T-helper 2 cell treated with Interferon-gamma antibody and Interleukin-4, amounts not matched to agents 100 ng/mL and 5 ng/mL, for 36 hours (primary cell): ENCODE results near the gene TLE3. TPM values are rescaled to one million over a fixed set of nuclear protein-coding genes. Genes with fewer than 3 reads are reported as not detected.

ENCODE experiments used
- intact Hi-C: fragments of 100-400 bp; cut with micrococcal nuclease; formaldehyde crosslinking; loops from one replicate; pipeline ENCODE4 v1.15.1; 2023
- total RNA-seq: library from RNA; stranded (reverse); gene quantifications from 2 replicates; pipeline ENCODE4 v1.2.3, GENCODE V29; 2022

TLE3 gene
- total RNA-seq, 1 donor from 2014 or later = 58.4 TPM

DNA sequence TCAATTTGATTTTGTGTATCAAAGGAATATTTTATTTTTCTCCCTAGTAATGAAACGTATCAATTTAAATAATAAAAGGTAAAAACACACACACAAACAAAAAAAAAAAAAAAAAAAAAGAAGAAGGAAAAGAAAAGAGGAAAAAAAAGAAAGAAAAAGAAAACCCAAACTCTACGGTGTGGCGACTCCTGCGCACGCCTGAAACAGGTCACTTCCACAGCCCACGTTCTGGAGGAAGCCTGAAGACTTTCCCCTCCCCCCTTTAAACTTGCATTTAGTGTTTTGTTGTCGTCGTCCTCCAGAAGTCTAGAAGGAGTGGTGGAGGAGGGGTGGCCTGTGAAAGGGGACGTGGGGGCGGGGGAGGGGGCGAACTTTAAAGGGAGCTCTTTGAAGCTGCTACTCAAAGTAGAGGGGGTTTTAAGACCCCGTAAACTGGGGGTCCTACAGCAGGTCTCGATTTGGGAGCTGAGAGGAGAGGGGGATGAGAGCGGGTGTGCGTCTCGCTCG, 2.3 kb upstream of the TLE3 start:
- intact Hi-C loops = loop anchor here (1.0 to 5.0 kb wide), 6 partner anchors 42 to 633 kb away; no protein-coding TSS in a partner anchor

DNA sequence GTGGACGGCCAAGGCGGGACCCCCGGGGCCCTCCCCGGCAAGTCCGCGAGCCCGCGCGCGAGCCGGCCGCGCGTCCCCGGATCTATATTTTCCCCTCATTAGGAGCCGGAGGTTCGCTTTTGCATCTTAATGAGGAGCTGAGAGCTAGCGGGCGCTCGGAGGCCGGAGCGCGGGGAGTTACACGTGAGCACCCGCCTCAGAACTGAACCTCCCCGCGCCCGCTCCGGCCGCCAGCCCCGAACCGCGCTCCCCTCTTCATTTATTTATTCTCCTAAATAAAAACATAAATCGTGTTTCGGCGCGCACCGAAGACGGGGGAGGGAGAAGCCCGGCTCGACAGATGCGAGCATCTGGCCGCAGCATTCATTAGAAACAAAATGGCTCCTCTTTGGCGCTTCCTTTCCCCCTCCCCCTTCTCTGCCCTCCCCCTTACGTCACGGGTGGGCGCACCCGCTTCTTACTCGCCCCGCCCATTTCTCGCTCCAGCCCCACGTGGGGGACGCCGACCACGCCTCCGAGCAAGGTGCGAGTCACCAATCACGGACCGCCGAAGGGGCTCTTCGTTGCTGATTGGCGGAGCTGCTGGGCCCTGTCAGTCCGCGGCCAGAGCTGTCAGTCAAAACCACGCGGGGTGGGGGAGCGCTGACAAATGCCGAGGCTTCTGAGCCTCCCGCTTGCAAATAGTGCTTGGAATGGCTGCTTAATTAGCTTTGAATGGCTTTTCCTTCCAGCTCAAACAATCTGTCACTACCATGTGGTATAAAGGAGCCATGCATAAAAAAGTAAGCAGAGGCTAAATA, 1.6 kb upstream of the TLE3 start:
- intact Hi-C loops = loop anchor here (1.0 to 5.0 kb wide), 6 partner anchors 43 to 632 kb away; no protein-coding TSS in a partner anchor

DNA sequence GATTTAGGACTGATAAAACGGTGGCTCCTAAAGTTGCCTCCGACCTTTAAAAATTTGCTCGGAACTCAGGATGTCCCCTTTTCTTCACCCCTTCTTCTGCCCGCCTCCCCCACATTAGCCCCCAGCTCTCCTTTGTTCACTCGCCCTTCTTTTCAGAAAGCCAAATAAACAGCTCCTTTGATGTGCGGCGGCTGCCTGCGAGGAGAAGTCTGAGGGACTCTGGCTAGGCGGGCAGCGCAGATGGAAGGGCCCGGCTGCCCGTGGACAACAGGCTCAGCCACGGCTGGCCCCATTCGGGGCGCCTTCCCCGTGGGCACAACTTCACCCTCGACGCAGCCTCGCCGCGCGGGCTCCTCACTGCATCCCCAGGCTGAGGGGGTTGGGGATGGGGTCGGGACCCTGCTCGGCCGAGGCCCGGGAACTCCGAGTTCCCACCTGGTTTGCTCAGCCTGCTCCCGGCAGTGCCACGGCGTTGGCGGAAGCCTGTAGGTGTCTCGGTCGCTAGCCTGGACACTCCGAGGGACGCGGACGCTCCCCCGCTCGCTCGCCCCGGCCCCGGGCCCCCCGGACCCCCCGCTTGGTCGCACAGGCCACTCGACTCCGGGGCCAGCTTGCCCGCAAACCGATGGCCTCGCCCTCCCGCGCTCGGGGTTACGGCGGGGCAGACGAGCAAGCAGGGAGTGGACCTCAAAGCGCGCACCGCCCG, 897 bp upstream of the TLE3 start:
- intact Hi-C loops = loop anchor here (1.0 to 5.0 kb wide), 7 partner anchors 44 to 645 kb away; no protein-coding TSS in a partner anchor

DNA sequence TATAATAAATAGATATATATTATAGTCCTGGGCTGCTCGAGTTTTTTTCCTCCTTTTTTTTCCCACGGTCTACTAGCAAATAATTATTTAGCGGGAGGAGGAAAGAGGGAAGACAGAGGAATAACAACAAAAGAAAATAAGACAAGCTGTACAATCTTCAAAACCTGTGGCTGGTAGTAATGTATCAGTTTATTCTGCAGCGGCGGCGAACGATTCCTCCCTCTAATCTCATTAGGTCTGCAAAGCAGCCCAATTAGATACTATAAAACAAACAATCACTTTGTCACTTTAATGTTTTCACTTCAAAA, 390 bp upstream of the TLE3 start:
- intact Hi-C loops = loop anchor here (1.0 to 5.0 kb wide), 5 partner anchors 44 to 645 kb away; no protein-coding TSS in a partner anchor

DNA sequence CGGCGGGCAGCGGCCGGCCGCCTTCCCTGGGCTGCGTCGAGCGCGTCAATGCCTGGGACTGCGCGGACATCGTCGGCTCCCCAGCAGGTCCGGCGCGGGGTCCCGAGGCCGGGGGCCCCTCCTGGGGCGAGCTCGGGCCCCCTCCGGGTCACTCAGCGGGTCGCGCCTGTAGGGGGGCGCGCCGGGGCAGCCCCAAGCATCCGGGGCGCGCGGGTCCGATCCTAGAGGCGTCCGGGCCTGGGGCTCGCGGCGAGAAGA, 725 bp downstream of the TLE3 start:
- intact Hi-C loops = loop anchor here (1.0 to 5.0 kb wide), 5 partner anchors 45 to 630 kb away; no protein-coding TSS in a partner anchor

DNA sequence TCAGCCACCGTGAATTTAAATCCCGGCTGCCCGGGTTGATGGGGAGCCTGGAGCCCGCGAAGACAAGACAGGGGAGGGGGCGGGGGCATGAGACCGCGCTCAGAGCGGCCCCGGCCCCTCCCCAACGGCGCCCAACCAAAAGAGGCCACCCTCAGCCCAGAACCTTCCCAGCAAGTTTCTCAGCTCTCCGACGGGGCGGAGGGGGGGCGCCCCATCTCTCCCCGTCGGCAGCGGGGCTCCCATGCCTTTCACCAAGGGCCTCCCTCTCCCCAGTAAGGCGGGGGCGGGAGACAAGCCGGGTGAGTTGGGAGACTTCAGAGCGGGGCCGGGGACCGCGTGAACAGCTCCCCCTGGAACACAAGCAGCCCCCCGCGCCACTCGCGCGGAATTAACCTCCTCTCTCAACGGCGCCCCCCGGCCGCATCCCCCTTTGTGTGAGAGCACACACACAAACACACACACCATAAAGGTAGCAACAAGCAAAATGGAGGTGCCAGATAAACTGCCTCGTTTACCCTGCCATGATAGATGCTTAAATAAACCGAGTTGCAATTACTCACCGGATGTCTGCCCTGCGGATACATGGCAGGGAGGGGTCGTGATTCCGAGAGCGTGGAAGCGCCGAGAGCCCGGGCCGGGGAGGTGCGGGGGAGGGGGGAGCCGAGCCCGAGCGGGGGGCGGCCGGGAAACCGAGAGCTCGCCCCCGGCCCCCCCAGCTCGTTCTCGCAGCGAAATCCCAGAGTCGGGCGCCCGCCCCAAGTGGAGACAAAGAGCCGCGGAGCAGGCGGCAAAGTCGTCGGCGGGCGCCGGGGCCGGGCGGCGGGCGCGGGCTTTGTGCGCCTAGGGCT, 1.3 kb downstream of the TLE3 start:
- intact Hi-C loops = loop anchor here (1.0 to 5.0 kb wide), 6 partner anchors 46 to 629 kb away; no protein-coding TSS in a partner anchor

DNA sequence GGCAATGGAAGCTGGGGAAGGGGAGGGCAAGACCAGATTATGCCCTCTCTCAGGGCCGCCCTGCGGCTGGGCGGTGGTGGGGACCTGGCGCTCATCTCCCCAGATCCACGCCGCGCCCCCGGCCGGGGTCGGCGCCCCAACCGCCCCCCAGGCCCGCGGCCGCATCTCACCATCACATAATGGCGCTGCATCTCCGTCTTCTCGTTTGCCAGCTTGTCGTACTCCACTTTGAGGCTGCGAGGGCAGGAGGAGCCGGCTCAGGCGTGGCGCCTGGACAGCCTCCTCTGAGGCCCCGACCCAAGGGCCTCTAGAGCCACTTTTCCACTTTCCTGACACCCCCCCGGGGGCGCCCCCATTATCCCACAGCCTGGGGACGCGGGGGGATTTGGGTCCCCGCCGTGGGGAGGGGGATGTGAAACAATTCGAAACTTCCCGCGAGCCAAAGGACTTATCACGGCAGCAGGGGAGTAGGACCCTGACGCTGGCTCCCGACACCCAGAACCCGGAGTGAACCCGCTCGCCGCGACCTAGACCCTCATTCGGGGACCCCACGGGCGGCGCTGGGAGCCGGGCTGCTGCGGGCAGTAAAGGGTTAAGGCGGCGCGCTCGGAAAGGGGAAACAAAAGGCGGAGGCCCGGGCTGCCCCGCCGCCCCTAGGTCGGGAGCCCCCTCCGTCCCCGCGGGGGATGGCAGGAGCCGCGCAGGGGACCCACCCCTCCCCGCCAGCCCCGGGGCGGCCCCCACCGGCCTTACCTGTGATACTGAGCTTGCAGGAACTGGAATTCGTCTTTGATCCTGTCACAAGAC, 2.1 kb downstream of the TLE3 start:
- intact Hi-C loops = loop anchor here (1.0 to 5.0 kb wide), 4 partner anchors 47 to 628 kb away; no protein-coding TSS in a partner anchor

DNA sequence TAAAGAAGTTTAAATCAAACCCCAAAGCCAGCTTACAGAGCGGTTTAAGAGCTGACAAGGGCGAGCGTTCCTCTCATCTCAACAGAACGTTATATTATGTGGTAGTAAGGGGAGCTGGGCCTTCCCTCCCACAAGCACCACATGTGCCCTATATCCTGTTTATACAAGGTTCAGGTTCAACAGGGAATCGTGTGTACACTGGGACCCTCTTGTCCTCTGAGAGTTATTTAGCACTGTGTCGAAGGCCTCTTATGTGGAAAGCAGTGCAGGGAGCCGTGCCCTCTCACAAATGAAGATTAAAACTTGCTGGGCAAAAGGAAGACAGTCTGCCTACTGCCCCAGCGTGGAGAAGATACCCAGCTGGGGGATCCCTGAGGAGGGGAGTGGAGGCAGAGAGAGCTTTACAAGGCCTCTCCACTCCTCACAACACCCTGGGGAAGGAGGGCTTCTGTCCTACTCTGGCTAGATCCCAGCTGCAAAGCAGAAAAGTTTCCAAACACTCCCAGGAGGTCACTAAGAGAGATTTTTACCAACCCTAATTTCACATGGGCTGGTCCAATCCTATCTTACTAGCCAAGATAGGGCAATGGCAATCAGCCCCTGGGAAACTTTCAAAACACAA, 2.9 kb downstream of the TLE3 start:
- intact Hi-C loops = loop anchor here (5.0 kb wide), 4 partner anchors 48 to 628 kb away; no protein-coding TSS in a partner anchor

DNA sequence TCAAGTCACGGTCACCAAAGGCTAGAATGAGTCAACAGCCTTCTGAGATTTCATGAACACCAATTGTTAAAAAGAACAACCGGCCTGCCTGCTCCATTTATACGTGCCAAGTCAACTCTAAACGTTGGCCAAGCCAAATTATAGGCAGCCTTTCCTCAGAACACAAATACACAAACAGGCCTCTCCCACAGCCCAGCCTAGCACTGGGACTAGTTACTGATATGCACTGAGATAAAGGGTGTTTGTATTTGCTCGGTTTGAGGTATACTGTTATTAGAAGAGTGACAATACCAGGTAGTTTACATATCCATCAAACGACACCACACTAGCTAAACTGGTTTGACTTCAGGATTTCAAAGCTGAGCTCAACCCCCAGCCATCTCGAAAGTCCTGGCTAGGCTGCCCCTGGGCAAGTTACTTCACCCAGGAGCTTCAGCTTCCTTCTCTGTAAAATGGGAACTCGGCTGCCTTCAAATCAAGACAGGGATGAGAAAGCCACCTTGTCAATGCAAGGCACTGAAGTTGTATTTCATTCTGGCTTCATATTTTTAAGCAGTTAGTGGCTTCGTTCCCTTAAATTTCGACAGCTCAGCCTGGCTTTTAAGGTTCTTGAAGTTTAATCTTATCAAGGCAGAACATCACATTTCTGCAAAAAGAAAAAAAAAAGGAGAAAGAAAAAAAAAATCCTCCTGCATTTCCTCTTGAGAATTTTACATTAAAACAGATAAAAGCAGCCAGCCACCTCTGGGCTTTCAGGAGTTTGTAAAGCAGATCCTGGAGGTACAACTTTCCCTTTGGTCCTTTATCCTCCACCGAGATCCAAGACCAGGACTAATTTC, 4.0 kb downstream of the TLE3 start:
- intact Hi-C loops = loop anchor here (5.0 kb wide), 1 partner anchor 616 kb away; no protein-coding TSS in a partner anchor

DNA sequence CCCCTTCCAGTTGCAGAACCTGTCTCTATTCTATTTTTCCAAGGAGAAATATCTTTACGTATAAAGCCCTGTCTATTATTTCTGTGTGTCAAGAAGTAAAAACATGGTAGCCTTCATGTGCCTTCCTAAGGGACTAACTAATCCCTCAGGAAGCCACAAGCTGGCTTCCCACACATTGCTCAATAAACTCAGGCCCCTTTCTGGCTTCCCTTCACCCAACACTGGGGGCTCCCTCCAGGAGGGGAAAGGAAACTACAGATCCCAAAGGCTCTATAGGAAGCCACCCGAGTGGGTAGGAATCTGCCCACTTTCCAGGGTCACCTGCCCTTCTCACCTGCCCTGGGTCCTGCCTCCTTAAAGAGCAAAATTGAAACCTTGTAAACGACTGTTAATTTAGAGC, 4.6 kb downstream of the TLE3 start:
- intact Hi-C loops = loop anchor here (5.0 kb wide), 1 partner anchor 616 kb away; no protein-coding TSS in a partner anchor

DNA sequence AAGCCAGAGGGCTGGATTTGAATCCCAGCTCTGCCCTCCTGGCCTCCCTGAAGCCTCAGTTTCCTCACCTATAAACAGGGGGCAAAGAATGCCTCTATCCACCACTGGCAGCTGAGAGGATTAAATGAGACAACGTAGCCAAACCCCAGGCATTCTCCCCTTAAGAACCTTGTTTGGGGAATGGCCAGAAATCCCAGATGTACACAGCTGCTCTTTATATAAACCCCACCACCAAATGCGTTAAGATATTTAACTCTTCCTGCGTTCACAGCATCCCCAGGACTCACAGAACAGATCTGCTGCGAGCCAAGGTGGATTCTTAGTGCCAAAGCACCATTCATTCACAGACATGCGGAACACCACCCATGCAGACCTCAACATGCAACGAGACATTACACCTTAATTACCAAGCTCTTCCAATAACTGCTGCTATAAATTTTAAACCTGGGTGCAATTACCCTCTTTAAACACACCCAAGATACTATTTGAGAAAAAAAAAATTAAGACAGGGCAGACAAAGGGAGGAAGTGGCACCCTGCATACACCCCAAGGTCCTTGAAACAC, 5.2 kb downstream of the TLE3 start:
- intact Hi-C loops = loop anchor here (5.0 kb wide), 1 partner anchor 615 kb away; no protein-coding TSS in a partner anchor

DNA sequence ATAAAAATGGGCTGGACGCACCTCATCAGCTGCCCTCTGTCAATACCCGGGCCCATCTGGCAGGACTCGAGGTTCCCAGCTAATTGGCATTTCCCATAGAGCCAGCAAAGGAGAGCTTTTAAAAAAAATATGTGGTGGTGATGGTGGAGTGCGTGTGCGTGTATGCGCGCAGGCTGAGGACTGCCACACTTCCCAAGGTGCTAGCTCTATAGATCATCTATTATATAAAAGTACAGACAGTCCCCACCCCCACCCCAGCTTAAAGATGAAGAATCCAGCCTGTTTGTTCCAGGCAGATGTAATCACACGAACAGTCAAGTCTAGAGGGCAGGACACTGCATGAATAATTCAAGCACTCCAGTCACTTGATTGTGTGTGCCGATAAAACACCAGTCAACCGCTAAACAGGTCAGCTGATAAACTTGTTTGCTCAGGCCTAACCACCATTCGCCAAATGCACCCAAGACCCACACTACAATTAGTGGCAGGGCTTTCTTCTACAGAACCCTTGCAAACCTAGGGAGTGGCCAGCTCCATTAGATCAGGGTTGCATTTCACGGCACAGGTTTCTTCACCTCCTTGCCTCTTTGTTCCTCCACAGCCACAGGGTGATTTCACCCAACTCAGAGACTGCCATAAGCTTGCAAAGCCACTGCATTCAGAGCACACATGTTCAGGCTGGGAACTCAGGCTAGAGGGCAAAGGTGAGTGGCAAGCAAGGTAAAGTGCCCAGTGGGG, 5.8 kb downstream of the TLE3 start:
- intact Hi-C loops = loop anchor here (5.0 kb wide), 1 partner anchor 615 kb away; no protein-coding TSS in a partner anchor

DNA sequence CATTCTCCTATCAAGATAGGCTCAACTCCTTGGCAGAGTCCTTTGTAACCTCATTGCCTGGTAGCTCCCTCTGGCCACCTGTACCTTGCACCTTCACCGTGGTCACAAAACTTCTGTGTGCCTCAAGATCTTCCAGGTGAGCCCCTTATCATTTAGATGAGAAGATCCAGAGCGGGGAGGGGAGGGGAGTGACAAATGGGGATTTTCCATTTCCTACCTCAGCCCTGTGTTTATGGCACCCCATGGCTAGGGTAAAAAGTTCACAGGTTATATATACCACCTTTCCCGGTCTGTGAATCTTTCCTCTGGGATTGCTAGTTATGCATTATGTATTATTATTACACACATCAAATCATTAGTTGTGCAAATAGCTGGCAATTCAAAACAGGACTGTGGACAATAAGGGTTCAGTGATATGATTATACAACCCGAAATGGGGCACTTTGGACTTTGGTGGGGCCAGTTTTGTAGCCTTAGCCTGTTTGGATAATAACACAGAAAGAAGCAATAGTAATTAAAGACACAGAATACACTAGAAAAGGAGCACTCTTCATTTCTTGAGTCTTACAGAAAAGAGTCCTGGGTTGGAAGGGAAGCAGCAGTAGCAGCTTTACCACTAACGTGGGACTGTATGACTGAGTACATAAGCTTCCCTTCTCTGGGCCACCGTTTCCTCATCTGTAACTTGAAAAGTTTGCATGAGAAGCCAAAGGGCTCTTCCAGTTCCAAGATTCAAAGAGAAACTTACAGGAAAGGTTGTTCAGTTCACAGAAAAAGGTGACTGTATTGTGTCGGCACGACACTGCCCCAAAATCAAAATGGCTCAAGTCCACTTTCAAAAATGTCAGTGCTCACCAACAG, 7.1 kb downstream of the TLE3 start:
- intact Hi-C loops = loop anchor here (5.0 kb wide), 1 partner anchor 613 kb away; no protein-coding TSS in a partner anchor

DNA sequence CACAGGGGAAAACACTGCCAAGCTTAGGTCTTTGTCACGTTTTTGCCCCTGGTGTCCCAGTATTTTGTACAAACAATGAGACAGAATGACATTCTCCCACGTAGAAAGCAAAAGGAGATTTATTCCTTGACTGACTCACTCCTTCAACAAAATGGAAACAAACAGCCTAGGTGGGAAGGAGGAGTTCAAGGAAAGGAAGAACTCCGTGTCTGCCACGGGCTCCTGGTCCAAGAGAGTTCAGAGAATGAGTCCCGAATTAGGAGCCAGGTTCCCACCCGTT, 8.1 kb downstream of the TLE3 start:
- intact Hi-C loops = no loop called here

DNA sequence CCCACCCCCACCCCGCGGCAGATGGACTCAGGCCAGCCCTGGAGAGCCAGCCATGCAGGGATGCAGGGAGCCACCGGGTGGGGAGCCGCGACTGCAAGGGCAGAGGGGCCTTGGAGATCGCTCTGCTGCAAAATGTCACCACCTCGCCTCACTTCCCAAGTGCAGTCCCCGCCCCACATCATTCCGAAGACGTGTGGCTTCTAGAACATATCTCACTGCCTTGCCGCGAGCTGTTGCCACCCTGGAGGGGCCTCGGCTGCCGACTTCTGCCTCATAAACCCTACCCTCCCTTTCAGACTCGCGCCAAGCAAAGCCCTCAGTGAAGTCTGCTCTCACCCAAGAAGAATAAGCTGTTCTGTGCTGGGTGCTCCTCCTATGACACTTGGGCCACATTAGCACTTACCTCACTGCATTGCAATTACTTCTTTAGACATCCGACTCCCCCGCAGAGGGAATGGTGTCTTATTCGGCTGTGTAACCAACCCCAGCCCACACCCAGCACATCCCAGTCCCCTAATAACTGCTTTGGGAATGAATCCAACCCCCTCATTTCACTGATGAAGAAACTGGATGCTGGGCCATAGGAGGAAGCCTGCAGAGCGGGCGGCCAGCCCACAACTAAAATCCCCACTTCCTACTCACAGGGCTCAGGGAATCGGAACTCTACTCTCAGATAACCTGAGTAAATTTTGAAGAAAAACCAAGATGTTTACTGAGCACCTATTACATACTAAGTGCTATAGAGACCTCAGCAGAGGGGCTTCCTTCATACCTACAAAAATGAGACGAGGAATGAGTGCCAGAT, 8.6 kb downstream of the TLE3 start:
- intact Hi-C loops = no loop called here

DNA sequence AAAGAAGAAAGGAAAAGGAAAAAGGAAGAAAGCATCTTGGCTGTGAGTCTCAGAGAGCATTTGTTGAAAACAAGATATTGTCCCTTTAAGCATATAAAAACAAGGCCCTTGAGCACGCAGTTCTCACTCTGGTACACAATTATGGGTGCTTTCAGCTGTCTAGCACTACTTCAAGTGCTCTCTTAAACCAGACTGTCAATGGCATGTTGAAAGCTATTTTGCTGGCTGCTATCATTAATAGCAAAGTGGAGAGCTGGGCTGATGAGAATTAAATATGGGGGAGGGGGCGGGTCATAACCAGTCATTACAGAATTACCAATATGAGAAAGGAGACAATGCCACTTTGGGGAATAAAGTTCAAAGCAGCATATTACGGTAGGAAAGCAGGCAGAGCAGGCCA, 9.3 kb downstream of the TLE3 start:
- intact Hi-C loops = no loop called here
